WTC11 (cell line): ENCODE measurements around the gene PEAR1. TPM values are rescaled to one million over a fixed set of nuclear protein-coding genes. Genes with fewer than 3 reads are reported as not detected.

ENCODE experiments used
- ATAC-seq: fragments of 200-7000 bp; cut with Tn5 transposase; 2 replicates; pipeline ENCODE4 v1.10.0; 2021; ENCODE audit warnings: mild to moderate bottlenecking, moderate library complexity
- CTCF ChIA-PET: fragments of 300-600 bp; sonication (Branson Sonifier 250); formaldehyde crosslinking; loops from one replicate; lab custom pipeline; 2021; ENCODE audit warnings: antibody characterized with exemption; lab: Charles Lee
- POLR2A ChIA-PET: fragments of 350-600 bp; sonication (Branson Sonifier 250); formaldehyde crosslinking; loops from one replicate; lab custom pipeline; 2021; ENCODE audit warnings: antibody characterized with exemption; lab: Charles Lee
- DNase-seq: peaks from one replicate; pipeline ENCODE4 v3.0.0; 2021; ENCODE audit warnings: low spot score
- H3K27ac Mint-ChIP-seq: 2 replicates; pipeline ENCODE4 v1.8.0; 2021; ENCODE audit warnings: mixed read lengths
- H3K27me3 Mint-ChIP-seq: 2 replicates; pipeline ENCODE4 v1.8.0; 2021; ENCODE audit warnings: low read depth, mild to moderate bottlenecking, moderate library complexity, mixed read lengths
- H3K36me3 Mint-ChIP-seq: 2 replicates; pipeline ENCODE4 v1.8.0; 2021; ENCODE audit warnings: mixed read lengths
- H3K4me1 Mint-ChIP-seq: 2 replicates; pipeline ENCODE4 v1.8.0; 2022; ENCODE audit warnings: mixed read lengths
- H3K4me3 Mint-ChIP-seq: 2 replicates; pipeline ENCODE4 v1.8.0; 2021; ENCODE audit warnings: mild to moderate bottlenecking, moderate library complexity, mixed read lengths
- H3K9me3 Mint-ChIP-seq: 2 replicates; pipeline ENCODE4 v1.8.0; 2021; ENCODE audit warnings: mixed read lengths
- AFF4 ChIP-seq: sonication (generic); formaldehyde crosslinking; IDR thresholded peaks from 2 replicates; pipeline ENCODE4 v1.8.1; 2023; ENCODE audit warnings: mild to moderate bottlenecking, missing genetic modification reagents, borderline replicate concordance
- ATF1 ChIP-seq: sonication (generic); formaldehyde crosslinking; IDR thresholded peaks from 2 replicates; pipeline ENCODE4 v1.8.1; 2023; ENCODE audit warnings: mild to moderate bottlenecking, moderate library complexity, missing genetic modification reagents
- ATF6 ChIP-seq: sonication (generic); formaldehyde crosslinking; IDR thresholded peaks from 2 replicates; pipeline ENCODE4 v1.8.1; 2023; ENCODE audit warnings: mild to moderate bottlenecking, missing genetic modification reagents
- CTCF ChIP-seq: fragments of 200-600 bp; IDR thresholded peaks from 2 replicates; pipeline ENCODE4 v1.8.0; 2022; ENCODE audit warnings: antibody characterized with exemption
- E2F1 ChIP-seq: sonication (generic); formaldehyde crosslinking; IDR thresholded peaks from 2 replicates; pipeline ENCODE4 v1.8.0; 2022; ENCODE audit warnings: mild to moderate bottlenecking, missing genetic modification reagents
- E2F5 ChIP-seq: sonication (generic); formaldehyde crosslinking; IDR thresholded peaks from 2 replicates; pipeline ENCODE4 v1.8.1; 2022; ENCODE audit warnings: mild to moderate bottlenecking, moderate library complexity, missing genetic modification reagents
- FOXP1 ChIP-seq: sonication (generic); formaldehyde crosslinking; IDR thresholded peaks from 2 replicates; pipeline ENCODE4 v1.8.0; 2022; ENCODE audit warnings: missing genetic modification reagents, mild to moderate bottlenecking, moderate library complexity, borderline replicate concordance
- GTF2I ChIP-seq: fragments of 250-450 bp; sonication (Bioruptor Pico); conservative IDR thresholded peaks from 2 replicates; pipeline ENCODE4 v1.4.0; 2021; ENCODE audit warnings: mild to moderate bottlenecking
- MXD4 ChIP-seq: fragments of 250-450 bp; sonication (Bioruptor Pico); IDR thresholded peaks from 2 replicates; pipeline ENCODE4 v1.8.0; 2021; ENCODE audit warnings: mild to moderate bottlenecking, moderate library complexity, borderline replicate concordance
- NFE2L1 ChIP-seq: sonication (generic); formaldehyde crosslinking; IDR thresholded peaks from 2 replicates; pipeline ENCODE4 v1.8.1; 2023; ENCODE audit warnings: missing genetic modification reagents
- NR2C2 ChIP-seq: sonication (generic); formaldehyde crosslinking; IDR thresholded peaks from 2 replicates; pipeline ENCODE4 v1.8.0; 2022; ENCODE audit warnings: mild to moderate bottlenecking, missing genetic modification reagents
- NR3C1 ChIP-seq: sonication (generic); formaldehyde crosslinking; conservative IDR thresholded peaks from 2 replicates; pipeline ENCODE4 v1.8.1; 2023; ENCODE audit warnings: low read depth, mild to moderate bottlenecking, missing genetic modification reagents
- PRRX2 ChIP-seq: fragments of 250-450 bp; sonication (Bioruptor Pico); IDR thresholded peaks from 2 replicates; pipeline ENCODE4 v1.8.0; 2021; ENCODE audit warnings: mild to moderate bottlenecking
- RELA ChIP-seq: sonication (generic); formaldehyde crosslinking; IDR thresholded peaks from 2 replicates; pipeline ENCODE4 v1.8.1; 2022; ENCODE audit warnings: missing genetic modification reagents, mild to moderate bottlenecking, borderline replicate concordance
- SP1 ChIP-seq: sonication (generic); formaldehyde crosslinking; conservative IDR thresholded peaks from 2 replicates; pipeline ENCODE4 v1.8.1; 2022; ENCODE audit warnings: missing genetic modification reagents
- TEAD4 ChIP-seq: sonication (generic); formaldehyde crosslinking; IDR thresholded peaks from 2 replicates; pipeline ENCODE4 v1.8.0; 2022; ENCODE audit warnings: mild to moderate bottlenecking, missing genetic modification reagents
- ZBTB21 ChIP-seq: sonication (generic); formaldehyde crosslinking; IDR thresholded peaks from 2 replicates; pipeline ENCODE4 v1.8.1; 2023; ENCODE audit warnings: mild to moderate bottlenecking, missing genetic modification reagents, borderline replicate concordance
- ZNF219 ChIP-seq: sonication (generic); formaldehyde crosslinking; IDR thresholded peaks from 2 replicates; pipeline ENCODE4 v1.8.0; 2023; ENCODE audit warnings: missing genetic modification reagents, mild to moderate bottlenecking, borderline replicate concordance
- ZNF263 ChIP-seq: sonication (generic); formaldehyde crosslinking; IDR thresholded peaks from 2 replicates; pipeline ENCODE4 v1.8.1; 2022; ENCODE audit warnings: low read depth, mild to moderate bottlenecking, moderate library complexity, missing genetic modification reagents
- ZNF317 ChIP-seq: sonication (generic); formaldehyde crosslinking; IDR thresholded peaks from 2 replicates; pipeline ENCODE4 v1.8.1; 2023; ENCODE audit warnings: low read depth, mild to moderate bottlenecking, moderate library complexity, missing genetic modification reagents, borderline replicate concordance
- total RNA-seq: library from RNA; stranded (reverse); gene quantifications from 3 replicates; pipeline ENCODE4 v1.2.3, GENCODE V29; 2021
- TF ChIP-seq, protein P1 (sequence below): sonication (generic); formaldehyde crosslinking; IDR thresholded peaks from 2 replicates; pipeline ENCODE4 v1.8.1; 2022; ENCODE audit warnings: mild to moderate bottlenecking, missing genetic modification reagents, moderate library complexity, borderline replicate concordance
- TF ChIP-seq, protein P2 (sequence below): sonication (generic); formaldehyde crosslinking; IDR thresholded peaks from 2 replicates; pipeline ENCODE4 v1.8.1; 2023; ENCODE audit warnings: mild to moderate bottlenecking, moderate library complexity, missing genetic modification reagents
- TF ChIP-seq, protein P3 (sequence below): sonication (generic); formaldehyde crosslinking; IDR thresholded peaks from 2 replicates; pipeline ENCODE4 v1.8.0; 2022; ENCODE audit warnings: mild to moderate bottlenecking, missing genetic modification reagents

PEAR1 gene
- total RNA-seq, 1 experiment from 2014 or later, result 1.6 TPM

DNA sequence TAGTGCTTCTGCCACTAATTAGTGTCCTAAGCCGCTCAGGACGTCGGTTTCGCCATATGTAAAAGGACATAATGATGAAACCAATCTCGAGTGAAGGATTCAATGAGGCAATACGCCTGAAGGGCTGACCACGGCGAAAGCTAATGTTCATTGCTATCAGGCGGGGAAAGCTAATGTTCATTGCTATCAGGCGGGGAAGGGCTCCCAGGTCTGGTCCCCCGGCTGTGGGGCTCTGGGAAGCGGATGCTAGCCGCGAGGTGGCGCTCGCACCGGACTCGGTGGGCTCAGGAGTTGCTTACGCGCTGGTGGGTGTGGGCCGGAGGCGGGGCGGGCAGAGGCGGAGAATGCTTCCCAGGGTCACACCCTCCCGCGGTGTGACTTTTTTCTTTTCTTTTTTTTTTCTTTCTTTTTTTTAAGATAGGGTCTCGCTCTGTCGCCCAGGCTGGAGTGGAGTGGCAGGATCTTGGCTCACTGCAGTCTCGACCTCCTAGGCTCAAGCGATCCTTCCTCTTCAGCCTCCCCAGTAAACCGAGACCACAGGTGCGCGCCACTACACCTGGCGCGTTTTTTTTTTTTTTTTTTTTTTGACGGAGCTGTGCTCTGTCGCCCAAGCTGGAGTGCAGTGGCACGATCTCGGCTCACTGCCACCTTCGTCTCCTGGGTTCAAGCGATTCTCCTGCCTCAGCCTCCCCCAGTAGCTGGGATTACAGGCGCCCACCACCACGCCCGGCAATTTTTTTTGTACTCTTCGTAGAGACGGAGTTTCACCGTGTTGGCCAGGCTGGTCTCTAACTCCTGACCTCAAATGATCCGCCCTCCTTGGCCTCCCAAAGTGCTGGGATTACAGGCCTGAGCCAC lies 1.1 kb upstream of the PEAR1 start:
- CTCF ChIA-PET, result interaction anchor here (0.6 to 13.3 kb wide), 37 partner anchors 9 to 806 kb away, joined by 3 to 233 read pairs (median 5); partner anchors contain the start of genes BCAN, CRABP2, HDGF and INSRR
- POLR2A ChIA-PET, result interaction anchor here (0.5 to 1.0 kb wide), 3 partner anchors 9 to 141 kb away, joined by 3 to 5 read pairs (median 4); partner anchors contain the start of gene HDGF

More for the DNA sequence above, 1.1 kb upstream of the PEAR1 start:
- Mint-ChIP-seq H3K4me1 (peaks cover 24% of the 10 kb centered on the region), H3K9me3 (no peaks in the 10 kb centered on the region), H3K27me3 (peaks cover 76% of the 10 kb centered on the region), H3K4me3 (peak overlapping the region; percentile 72), H3K36me3 (no peaks in the 10 kb centered on the region), H3K27ac (no peak overlapping the region)
- 0 out of 2 replicates have a peak, but pooled peaks have one; percentile 29 for TF ChIP-seq FOXP1
- TF ChIP-seq, protein P1, sequence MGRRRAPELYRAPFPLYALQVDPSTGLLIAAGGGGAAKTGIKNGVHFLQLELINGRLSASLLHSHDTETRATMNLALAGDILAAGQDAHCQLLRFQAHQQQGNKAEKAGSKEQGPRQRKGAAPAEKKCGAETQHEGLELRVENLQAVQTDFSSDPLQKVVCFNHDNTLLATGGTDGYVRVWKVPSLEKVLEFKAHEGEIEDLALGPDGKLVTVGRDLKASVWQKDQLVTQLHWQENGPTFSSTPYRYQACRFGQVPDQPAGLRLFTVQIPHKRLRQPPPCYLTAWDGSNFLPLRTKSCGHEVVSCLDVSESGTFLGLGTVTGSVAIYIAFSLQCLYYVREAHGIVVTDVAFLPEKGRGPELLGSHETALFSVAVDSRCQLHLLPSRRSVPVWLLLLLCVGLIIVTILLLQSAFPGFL, result no peak
- peak; percentile 72 for TF ChIP-seq CTCF
- no peak for TF ChIP-seq ZNF219
- TF ChIP-seq ZBTB21 (CRISPR knock-in tag), result no peak
- no peak for TF ChIP-seq ATF1
- no peak for TF ChIP-seq TEAD4 (CRISPR knock-in tag)
- TF ChIP-seq NR3C1 (CRISPR knock-in tag), result no peak
- TF ChIP-seq AFF4, result no peak
- no peak for TF ChIP-seq RELA (CRISPR knock-in tag)
- TF ChIP-seq ZNF317 (CRISPR knock-in tag), result no peak
- no peak for TF ChIP-seq PRRX2
- TF ChIP-seq E2F5 (CRISPR knock-in tag), result no peak
- peak; percentile 54; the same call in 1 of the 2 replicates for TF ChIP-seq SP1 (CRISPR knock-in tag)
- TF ChIP-seq GTF2I (CRISPR knock-in tag), result no peak
- TF ChIP-seq, protein P2, sequence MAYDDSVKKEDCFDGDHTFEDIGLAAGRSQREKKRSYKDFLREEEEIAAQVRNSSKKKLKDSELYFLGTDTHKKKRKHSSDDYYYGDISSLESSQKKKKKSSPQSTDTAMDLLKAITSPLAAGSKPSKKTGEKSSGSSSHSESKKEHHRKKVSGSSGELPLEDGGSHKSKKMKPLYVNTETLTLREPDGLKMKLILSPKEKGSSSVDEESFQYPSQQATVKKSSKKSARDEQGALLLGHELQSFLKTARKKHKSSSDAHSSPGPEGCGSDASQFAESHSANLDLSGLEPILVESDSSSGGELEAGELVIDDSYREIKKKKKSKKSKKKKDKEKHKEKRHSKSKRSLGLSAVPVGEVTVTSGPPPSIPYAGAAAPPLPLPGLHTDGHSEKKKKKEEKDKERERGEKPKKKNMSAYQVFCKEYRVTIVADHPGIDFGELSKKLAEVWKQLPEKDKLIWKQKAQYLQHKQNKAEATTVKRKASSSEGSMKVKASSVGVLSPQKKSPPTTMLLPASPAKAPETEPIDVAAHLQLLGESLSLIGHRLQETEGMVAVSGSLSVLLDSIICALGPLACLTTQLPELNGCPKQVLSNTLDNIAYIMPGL (CRISPR knock-in tag), result peak; percentile 47; the same call in 1 of the 2 replicates
- no peak for TF ChIP-seq E2F1 (CRISPR knock-in tag)
- TF ChIP-seq NFE2L1 (CRISPR knock-in tag), result no peak
- TF ChIP-seq ZNF263, result no peak
- no peak for TF ChIP-seq NR2C2 (CRISPR knock-in tag)
- no peak for TF ChIP-seq ATF6
- no peak for TF ChIP-seq MXD4 (CRISPR knock-in tag)
- TF ChIP-seq, protein P3, sequence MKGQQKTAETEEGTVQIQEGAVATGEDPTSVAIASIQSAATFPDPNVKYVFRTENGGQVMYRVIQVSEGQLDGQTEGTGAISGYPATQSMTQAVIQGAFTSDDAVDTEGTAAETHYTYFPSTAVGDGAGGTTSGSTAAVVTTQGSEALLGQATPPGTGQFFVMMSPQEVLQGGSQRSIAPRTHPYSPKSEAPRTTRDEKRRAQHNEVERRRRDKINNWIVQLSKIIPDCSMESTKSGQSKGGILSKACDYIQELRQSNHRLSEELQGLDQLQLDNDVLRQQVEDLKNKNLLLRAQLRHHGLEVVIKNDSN, result no peak
- peak; percentile 78 for ATAC-seq
- peak; percentile 96 for DNase-seq
